HG03103 (cell line): Measurements from ENCODE around the gene PDLIM7.

Source experiments
- ATAC-seq: cut with Tn5 transposase; IDR thresholded peaks from one replicate; pipeline ENCODE4 v1.9.1; 2021; ENCODE audit warnings: low read depth; ENCODE audit not compliant: unreplicated experiment

PDLIM7 gene

DNA sequence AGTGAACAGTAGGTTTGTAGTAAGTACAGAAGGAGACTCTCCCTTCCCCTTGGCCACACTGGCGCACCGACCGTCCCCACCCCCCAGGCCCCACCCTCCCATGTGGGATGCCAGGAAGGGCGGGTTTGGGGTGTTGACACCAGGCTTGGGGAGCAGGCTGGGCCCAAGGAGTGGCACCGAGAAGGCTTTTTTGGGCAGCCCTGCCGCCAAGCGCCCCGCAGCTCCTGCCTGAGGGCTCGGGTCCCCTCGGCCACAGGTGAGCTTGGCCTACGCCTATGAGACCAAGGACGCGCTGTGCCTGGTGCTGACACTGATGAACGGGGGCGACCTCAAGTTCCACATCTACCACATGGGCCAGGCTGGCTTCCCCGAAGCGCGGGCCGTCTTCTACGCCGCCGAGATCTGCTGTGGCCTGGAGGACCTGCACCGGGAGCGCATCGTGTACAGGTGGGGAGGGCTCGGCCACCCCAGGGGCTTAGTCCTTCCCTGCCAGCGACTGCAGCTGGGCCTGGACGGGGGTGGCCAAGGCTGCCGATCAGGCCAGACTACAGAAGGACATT lies 63.7 kb downstream of the PDLIM7 start:
- no peak for ATAC-seq
